Measurements from ENCODE around the gene NOTCH3.

Gene NOTCH3

DNA sequence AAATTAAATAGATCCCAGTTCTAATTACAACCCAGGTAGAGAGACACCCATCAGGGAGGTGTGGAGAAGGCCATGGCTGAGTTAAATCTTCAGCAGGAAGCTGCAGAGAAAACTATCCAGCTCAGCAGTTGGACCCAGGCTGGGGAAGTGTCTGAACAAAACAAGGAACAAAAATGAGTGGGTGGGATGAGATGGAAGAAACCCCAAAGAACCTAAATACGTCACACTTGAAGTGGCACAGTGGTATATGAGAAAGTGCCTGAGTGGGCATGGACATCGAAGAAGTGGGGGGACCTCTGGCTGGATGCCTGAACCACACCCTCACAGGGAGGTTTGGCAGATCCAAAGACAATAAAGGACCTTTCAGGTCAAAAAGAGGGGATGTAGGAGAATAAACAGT, 35.0 kb upstream of the NOTCH3 start:
- no peak for DNase-seq

DNA sequence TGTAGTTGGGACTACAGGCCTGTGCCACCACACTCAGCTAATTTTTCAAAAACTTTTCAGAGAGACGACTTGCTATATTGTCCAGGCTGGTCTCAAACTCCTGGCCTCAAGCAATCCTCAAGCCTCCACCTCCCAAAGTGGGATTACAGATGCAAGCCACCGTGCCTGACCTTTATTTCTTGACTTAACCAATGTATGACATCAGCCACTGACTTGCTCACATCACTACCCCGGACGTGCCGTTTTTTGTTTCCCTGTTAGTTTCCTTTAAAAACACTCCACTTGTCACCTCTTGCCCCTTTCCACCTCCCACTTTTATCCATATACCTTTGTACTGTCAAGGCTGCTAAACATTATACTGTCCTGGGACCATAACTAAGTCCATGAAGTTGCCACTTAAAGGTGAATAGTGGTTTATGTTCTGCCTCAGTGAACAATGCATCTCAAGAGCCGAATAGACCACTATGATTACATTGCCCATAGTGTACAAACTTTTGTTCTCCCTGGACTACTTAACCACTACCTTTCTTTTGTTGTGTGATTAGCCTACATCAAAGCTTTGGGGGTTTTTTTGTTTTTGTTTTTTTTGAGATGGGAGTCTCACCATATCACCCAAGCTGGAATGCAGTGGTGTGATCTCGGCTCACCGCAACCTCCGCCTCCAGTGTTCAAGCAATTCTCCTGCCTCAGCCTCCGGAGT, 33.8 kb upstream of the NOTCH3 start:
- DNase-seq: no peak

DNA sequence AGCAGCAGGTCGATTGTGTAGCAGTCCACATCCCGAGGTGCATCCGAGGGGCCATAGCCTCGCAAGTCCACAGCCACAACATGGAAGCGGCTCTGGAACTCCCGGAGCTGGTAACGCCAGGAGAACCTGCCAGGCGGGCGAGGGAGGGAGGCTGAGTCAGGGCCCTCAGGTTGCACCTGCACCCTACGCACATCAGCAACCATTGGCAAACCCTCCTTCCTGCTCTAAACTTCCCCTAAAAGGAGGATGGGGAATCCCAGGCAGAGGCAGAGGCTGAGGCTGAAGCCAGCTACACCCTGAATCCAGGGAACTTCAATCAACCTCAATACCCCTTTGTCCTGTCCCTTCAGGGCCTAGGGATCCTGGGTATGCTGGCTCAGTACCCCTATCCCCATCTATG, 30.5 kb upstream of the NOTCH3 start:
- no peak for DNase-seq

DNA sequence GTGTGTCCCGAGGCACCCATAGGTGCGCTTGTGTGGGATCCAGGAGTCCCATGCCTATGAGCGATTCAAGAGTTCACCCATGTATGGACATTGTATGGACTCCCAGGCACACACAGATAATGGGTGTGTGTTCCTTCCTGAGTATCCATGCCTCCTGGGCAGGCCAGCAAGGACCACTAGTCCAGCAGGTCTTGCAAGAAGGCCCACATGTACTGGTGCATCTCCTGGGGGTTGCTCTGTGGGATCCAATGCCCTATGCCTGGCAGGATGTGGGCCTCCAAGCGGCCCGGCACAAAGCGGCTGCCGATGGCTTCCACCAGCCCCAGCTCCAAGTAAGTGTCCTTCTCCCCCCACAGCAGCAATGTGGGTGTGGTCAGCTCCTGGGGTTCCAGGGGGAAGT, 26.5 kb upstream of the NOTCH3 start:
- no peak for DNase-seq

DNA sequence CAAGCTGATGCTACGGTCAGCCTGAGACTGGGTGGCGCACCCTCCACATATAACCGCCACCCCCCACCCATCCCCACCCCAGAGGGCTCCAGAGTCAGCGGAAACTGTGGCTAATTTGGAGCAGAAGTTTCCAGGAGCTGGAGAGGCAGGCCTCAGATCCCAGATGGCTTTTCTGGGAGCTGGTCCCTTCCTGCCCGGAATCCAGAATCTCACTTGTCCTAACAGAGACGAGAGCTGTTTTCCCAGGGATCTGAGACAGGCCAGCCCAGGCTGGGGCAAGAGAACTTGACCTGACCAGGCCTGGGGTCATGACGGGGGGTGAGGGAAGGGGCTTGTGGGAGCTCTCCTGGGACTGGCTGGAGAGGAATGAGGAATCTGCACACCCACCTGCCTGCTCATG, 25.0 kb upstream of the NOTCH3 start:
- no peak for DNase-seq

DNA sequence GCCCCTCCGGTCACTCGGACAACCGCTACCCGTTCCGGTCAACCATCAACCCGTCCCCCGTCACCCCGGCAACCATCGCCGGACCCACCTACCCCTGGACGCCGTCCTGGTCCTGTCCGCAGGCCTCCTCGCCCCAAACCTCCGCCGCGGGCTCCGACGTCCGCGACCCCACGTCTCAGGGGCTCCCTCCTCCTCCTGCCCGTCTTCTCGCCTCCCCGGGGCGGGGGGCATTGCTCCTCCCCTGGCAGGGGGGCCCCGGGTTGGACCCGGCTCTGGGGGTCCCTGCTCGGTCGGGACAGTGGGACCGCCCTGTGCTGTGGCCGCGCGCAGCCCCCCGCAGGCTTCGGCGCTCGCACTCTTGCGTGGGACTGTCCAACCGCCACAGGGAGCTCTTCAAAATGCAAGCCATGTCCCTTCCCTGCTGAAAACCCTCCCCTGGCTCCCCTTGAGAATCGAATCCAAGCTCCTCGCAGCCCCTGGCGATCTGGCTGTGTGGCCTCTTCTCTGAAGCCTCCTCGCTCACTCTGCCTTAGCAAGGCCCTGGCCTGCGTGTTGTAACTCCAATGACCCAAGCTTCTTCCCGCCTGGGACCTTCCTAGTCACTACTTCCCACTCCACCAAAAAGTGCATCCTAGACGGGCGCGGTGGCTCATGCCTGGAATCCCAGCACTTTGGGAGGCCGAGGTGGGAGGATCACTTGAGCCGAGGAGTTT, 23.0 kb upstream of the NOTCH3 start:
- DNase-seq: no peak

DNA sequence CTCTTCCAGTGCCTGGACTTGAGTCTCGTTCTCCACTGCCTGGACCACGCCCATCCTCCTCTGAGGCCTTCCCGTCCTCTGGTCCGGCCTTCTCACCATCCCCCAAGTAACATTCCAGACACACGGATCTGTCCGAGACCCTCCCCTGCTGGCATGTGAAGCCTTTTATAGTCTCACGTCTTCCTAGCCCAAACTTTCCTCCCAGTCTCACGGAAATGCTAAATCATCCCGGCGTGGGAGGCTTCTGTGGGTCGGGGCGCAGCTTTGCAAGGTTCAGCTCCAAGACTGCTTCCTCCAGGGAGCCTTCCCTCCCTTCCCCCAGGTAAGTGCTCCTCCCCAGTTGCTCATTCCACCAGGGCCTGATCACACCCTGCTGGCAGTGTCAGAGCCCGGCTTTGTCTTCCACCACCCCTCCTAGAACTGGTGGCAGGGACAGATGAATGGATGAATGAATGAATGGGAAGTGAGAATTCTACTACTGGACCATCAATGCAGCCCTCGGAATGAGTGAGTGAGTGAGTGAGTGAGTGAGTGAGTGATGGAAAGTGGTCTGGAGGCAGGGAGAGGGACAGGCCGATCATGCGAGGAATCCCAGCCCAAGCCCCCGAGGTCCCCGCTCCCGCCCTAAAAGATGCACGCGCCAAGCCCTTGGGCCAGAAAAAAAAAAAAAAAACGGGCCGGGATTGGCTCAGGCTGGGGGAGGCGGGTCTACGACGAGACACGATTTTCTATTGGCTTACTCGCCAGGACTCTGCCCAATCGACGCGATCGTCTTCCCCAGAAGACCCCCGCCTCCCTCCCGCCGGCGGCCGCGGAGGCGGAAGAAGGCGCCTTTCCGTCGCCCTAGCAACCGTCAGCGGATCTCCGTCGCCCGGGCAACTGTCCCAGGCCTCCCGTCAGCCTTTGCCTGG, 22.2 kb upstream of the NOTCH3 start:
- peak; percentile 96 for DNase-seq

DNA sequence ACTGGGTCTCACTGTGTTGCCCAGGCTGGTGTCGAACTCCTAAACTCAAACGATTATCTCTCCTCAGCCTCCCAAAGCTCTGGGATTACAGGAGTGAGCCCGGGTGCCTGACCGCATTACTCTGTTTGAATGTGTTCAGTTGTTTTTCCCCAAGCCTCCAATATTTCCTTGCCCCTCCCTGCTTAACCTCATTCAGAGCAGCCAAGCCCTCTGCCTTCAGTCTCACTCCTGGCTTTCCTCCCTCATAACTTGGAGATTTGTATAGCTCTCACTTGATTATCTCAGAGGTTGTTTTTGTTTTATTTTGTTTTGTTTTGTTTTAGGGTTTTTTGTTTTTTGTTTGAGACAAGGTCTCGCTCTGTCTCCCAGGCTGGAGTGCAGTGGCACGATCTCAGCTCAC, 20.0 kb upstream of the NOTCH3 start:
- DNase-seq: no peak

DNA sequence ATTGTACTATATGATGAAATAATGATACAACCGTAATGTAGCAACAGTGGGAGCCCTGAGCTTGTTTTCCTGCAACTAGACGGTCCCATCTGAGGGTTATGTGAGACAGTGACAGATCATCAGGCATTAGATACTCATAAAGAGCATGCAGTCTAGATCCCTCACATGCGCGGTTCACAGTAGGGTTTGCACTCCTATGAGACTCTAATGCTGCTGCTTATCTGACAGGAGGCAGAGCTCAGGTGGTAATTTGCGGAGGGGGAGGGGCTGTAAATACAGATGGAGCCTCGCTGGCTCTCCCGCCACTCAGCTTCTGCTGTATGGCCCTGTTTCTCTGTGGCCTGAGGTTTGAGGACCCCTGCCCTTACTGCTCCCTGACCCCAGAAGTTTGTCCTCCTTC, 17.7 kb upstream of the NOTCH3 start:
- DNase-seq: no peak

DNA sequence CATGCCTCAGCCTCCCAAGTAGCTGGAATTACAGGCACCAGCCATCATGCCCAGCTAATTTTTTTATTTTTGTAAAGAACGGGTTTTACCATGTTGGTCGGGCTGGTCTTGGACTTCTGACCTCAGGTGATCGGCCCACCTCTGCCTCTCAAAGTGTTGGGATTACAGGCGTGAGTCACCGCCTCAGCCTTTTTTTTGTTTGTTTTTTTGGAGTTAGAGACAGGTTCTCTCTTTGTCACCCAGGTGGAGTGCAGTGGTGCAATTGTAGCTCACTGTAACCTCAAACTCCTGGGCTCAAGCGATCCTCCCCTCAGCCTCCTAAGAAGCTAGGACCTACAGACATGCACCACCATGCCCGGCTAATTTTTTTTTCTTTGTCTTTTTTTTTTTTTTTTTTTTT, 15.6 kb upstream of the NOTCH3 start:
- no peak for DNase-seq

DNA sequence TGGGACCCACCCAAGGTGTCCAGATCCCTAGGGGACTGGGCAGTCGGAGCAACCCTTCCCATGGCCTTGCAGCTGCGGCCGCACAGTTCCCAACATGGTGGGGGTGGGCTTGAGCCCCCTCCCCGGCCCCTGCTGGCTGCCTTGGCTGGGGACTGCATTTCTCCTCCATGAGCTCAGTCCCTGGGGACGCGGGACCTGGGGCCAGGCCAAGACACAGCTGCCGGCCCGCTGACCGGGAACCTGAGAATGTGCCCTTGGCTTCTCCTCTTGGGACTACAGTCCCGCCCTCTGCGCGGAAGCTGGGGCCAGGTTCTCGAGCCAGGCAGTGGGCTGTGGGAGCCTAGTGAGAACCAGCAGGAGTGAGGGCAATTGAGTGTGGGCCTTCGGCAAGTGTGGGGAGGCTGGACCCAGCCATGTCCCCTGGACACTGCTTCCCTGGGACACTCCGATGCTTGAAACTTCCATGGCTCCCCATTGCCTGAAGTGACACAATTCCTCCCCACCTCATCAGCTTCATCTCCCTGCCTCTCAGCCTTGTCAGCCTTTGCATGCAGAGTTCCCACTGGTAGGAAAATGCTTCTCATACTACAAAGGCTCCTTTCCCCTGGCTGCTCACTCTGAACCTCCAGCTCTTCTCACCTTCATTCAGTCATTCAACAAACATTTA, 13.1 kb upstream of the NOTCH3 start:
- DNase-seq: no peak

DNA sequence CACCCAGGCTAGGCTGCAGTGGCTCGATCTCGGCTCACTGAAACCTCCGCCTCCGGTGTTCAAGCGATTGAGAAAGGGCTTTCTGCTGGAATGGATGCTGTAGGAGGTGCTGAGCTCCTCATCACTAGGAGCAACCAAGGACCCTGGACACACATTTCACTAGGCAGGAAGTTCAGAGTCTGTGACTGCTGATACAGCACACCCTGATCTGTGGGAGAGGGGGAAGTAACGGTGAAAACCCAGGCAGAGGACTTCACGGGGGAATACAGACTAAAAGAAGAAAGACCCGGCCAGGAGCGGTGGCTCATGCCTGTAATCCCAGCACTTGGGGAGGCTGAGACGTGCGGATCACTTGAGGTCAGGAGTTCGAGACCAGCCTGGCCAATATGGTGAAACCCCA, 11.9 kb upstream of the NOTCH3 start:
- no peak for DNase-seq

DNA sequence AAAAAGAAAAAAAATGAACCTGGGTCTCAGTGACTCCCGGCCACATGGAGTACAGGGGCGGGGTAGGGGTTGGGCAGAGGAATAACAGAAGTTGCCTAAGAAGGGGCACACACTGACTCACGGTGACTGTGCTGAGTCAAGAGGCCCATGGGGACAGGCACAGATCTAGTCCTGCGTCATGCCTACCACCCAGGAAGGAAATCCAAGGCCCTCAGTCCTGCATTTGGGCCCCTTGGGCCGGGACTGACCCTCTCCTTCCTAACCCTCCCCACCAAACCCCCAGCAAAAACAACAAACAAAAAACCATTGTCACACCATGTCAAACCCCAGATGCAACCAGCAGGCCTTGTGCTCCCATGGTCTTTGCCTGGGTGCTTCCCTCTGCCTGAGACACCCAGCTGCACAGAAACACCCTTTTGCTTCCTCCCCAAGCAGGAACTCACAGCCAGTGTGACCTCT, 9.6 kb upstream of the NOTCH3 start:
- peak; percentile 59 for DNase-seq

DNA sequence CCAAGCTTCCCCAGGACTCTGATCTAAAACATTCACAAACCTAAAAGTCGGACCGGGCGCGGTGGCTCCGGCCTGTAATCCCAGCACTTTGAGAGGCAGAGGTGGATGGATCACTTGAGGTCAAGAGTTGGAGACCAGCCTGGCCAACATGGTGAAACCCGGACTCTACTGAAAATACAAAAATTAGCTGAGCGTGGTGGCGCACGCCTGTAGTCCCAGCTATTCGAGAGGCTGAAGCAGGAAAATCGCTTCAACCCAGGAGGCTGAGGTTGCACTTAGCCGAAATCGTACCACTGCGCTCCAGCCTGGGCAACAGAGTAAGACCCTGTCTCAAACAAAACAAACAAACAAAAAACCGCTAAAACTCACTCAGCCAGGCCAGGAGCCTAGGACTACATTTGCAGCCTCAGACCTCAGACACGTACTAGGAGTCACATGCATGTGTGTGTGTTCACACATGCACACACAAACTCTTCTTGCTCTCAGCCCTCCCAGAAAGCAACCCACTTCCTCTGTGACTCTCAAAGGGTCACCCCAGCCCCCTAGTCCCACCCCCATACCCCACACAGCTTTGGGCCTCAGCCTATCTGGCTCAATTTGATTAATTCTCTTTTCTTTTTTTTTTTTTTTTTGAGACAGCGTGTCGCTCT, 704 bp upstream of the NOTCH3 start:
- DNase-seq: no peak

DNA sequence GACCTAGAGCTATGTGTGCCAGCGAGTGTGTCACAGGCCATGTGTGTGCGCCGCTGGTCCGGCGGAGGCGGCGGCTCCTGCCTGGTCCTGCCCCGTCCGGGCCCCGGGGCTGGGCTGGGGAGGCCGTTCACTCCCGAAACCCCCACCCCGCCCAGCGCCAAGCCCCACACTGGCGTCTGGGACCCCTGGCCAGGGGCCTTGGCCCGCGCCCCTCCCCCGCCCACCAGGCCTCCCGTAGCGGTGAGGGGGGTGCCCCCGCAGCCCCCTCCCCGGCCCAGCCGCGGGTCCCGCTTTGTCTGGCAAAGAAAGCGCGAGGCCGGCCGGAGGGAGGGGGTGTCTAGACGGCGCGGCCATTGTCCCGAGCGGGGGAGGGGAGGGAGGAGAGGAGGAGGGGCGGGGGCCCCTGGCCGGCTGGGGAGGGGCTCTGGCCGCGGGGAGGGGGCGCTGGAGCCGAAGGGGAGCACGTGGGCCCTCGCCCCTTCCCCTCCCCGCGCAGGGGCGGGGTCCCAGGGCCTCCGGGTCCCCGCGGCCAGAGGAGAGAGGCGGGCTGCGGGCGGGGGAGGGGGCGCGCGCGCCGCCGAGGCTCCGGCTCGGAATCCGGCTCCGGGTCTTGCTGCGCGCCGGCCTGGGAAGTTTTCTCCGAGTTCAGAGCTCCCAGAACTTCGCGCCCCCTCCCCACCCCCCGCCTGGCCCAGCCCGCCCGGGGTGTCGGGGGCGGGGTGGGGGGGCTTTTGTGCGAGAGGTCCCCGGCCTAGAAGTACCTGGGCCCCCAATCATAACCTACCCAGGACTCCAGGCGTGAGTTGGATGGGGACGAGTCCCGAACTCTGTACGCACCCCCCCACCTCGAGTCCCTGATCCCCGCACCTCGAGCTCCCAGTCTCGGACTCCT, 888 bp downstream of the NOTCH3 start:
- peak; percentile 38 for DNase-seq

DNA sequence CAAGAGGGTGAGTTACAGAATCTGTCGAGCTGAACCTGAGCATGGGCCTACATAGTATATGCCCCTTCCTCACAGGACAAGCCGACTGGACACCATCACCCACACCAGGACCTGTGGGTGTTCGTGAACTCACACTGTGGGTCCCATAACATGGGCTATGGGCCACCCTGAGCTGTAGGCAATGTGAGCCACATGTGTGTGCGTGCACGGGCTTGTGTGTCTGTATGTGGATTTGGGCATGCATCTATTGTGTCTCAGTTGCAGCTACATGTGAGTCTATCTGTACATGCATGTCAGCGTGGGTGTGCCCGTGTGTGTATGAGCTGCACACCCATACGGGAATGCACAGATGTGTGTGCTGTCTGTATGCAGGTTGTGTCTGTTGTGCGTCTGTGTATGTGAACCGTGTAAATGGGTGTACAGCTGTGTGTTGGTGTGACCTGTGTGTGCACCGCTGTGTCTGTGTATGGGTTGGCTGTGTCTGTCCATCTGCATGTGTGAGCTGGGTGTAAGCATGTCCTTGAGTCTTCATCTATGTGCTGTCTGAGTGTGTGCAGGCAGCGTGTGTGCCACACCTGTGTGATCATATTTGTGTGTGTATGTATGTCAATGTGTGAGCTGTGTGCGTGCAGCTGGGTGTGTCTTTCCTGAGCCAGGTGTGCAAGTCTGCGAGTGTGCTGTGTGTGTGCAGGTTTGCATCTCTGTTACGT, 1.7 kb downstream of the NOTCH3 start:
- no peak for DNase-seq

DNA sequence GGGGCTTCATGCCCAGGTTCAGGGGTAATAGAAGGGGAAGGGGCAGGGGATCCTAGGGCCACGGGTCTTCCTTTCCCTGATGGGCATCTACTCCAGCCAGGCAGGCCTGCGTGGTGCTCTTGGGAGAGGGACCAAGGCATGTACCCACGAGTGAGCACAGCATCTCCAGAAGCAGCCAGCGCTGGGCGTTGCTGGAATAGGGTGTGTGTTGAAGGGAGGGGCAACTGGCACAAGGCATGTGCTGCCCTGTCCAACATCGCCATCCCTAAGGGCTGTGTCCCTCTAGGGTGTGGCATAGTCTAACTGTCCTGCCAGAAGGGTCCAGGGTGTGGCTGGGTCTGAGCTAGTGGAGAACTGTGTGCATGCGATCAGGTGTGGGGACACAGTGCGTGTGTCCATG, 2.9 kb downstream of the NOTCH3 start:
- DNase-seq: no peak

DNA sequence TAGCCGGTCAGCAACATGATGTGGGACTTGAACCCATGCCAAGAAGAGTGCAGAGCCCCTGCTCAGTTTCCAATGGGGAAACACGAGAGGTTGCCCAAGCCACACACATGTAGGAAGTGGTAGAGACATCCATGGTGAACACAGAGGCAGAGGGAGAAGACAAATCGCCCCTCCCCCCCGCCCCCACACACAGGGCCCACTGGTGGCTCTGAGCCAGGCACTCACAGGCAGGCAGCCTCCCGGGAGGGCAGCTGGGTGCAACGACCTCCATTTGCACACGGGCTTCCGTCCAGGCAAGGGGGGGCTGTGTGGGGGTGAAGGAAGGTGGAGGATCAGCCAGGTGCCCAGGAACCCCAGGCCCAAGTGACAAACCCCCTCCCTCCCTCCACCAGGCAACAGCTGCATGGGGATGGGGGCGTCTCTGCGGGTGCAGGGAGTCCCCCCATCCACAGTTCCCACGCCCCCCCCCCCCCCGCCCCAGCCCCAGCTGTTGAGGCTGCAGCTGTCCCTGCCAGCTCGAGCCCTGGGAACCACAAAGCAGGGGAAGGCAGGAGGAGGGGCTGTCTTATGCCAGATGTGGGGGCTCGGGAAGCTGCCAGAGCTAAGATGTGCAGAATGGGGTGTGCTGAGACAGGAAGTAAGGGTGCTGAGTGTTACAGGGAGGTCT, 3.4 kb downstream of the NOTCH3 start:
- peak; percentile 30 for DNase-seq

DNA sequence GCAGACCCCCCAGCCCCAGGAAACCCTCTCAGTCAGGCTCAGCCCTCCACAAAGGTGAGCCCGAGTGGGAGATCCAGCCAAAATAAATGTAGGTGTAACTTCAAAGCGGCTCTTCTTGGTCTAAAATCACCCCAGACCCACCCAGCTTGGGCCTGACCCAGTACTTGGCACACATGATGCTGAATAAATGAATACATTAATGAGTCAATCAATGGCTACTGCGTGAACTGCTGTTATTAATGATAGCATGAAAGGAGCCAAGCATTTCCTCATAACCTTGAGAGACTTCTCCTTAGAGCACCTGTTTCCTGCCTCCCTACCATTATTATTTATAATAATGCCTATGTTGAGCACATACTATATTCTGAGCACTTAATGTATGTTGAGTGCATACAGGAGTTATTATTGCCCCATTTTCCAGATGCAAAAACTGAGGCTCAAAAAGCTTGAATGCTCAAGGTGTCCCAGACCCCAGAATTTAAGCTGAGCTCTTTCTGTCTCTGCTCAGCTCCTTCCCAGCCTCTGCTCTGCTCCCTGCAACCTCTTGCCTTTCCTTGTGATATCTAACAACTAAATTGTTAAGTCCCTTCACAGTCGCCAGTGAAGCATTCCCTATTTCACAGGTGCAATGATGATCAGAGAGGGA, 4.3 kb downstream of the NOTCH3 start:
- DNase-seq: no peak

Data from fibroblast of skin of right biceps (primary cell).